ENCODE measurements around the gene GTF2F1.
A peak's percentile ranks its signal among the peaks of the same experiment; 100 is the strongest.
"Not testable (repeated sequence)": the region's sequence is repeated elsewhere in the genome, so short reads cannot be mapped to it uniquely, and the experiment has no call there.

Gene GTF2F1

DNA sequence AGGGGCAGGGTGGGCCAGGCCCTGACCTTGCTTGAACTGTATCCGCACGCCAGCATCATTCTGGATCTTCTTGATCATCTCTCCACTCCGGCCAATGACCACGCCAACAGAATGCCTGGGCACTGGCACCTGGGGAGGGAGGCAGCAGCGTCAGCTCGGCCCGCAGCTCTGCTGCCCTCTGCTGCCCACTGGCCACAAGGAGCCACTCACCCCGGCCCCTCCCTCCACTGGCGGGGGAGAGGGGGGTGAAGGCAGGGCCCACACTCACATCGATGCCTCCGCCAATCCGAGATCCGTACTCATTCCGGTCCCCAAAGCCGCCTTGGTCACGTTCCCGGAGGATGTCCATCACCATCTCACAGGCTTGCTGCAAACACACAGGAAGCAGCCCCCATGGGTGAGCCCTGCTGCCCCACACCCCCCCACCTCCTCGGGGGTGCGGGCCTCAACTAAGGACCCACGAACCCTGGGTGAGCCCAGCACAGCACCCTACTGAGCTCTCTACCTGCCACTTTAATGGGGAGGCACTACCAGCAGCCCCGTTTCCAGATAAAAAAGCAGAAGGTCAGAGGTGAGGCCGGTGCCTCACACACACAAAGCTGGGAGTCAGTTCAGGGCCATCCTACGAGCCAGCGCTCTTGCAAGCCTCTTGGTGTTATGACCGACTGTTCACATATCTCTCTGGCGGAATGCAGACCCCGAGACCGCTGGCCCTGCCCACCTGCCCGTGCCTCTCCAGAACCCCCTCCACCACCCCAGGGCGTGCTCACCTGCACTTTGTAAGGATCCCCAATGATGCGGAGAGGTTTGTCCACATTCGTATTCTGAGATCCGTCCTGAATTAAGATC, 25.0 kb upstream of the GTF2F1 start:
- FAIRE-seq, result no peak

GRCh38 chr19:6416658-6417405, 23.9 kb upstream of the GTF2F1 start:
- FAIRE-seq, result no peak

- FAIRE-seq, result no peak
Measured at GRCh38 chr19:6415591-6416190, 22.7 kb upstream of the GTF2F1 start.

GRCh38 chr19:6414793-6415590, 22.0 kb upstream of the GTF2F1 start:
- no peak for FAIRE-seq

DNA sequence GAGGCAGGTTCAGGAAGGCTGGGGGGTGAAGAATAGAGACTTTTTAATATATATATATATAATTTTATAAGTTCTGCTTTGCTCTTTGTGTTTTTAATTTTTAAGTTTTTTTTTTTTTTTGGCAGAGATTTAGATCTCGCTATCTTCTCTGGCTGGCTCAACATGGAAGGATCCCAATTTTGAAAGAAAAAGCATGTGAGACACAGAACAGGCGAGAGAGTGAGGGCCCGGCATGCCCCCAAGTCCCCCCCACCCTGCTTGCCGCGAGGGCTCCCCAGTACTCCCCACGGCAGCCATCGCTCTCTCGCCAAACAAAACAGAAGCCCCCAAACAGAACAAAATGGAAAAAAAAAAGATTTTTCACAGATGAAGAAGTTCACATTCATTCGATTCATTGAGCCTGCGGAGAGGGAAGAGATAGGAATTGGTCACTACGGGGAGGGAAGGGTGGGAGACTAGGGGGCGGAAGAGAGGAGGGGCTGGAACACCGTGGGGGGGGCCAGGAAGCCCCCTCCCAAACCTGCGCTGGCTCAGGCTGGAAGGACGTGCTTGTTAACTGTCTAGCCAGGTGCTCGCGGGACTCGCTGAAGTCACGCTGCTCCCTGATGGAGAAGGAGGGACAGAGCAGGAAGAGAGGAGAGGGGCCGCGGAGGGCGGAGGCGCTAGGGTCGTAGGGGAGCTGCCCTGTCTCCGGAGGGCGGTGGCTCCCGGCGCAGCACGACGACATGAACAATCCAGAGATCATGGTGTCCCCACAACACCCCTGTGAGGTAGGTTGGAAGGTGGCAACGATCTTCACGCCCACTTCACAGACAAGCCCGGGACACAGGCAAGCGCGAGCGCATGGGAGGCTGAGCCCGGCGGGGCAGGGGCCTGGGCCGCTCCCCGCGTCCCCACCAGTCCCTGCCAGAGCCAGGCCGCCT, 21.0 kb upstream of the GTF2F1 start:
- no peak for FAIRE-seq

GRCh38 chr19:6413291-6413690, 20.3 kb upstream of the GTF2F1 start:
- FAIRE-seq, result no peak

DNA sequence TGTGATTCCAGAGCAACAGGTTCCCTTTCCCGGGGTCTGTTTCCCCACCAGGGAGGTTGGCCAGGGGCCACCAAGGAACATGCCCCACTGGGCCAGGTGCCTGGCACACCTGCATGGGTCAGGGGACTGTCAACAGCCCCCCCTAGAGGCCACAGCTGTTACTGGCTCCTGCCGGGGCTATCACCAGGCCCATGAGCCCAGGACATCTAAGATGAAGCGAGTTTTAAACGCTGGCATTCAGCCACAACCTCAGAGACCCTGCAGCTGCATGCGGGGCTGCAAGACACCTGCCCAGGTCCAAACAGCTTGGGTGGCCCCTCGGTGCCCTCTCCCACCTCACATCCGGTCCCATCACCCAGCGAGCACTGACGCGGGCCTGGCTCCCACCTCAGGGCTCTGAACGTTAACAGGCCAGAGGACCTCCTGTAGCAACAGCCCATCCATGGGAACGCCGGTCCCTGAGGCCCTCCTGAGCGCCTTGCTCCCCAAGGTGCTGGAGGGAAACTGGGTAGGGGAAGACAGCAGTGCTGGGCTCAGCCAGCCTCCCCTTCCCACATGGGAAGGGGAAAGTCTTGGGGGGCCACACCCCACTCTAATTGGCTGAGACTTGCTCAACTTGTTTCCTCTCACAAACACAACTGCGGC, 19.6 kb upstream of the GTF2F1 start:
- FAIRE-seq, result no peak

- no peak for FAIRE-seq
Measured at GRCh38 chr19:6412061-6412446, 19.1 kb upstream of the GTF2F1 start.

GRCh38 chr19:6409346-6409745, 16.4 kb upstream of the GTF2F1 start:
- no peak for FAIRE-seq

DNA sequence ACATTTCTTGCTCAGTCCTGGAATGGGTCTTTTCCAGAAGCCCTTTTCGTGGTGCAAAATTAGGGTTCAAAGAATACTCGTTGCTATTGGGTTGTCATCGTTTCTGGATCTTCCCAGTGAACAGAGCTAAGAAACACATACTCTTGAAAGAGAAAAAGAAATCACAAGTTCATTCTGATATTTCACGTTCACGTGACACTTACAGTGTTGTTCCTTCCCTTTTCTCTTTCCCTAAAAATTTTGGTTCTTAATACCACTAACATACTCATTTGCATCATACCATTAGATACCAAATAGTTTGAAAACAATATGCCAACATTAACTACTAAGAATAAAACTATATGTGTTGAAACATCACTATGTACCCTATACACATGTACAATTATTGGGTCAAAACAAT, 13.4 kb upstream of the GTF2F1 start:
- FAIRE-seq, result peak; percentile 40

GRCh38 chr19:6402837-6403608, 10.1 kb upstream of the GTF2F1 start:
- FAIRE-seq, result no peak

- FAIRE-seq, result no peak
Measured at GRCh38 chr19:6402058-6402457, 9.1 kb upstream of the GTF2F1 start.

DNA sequence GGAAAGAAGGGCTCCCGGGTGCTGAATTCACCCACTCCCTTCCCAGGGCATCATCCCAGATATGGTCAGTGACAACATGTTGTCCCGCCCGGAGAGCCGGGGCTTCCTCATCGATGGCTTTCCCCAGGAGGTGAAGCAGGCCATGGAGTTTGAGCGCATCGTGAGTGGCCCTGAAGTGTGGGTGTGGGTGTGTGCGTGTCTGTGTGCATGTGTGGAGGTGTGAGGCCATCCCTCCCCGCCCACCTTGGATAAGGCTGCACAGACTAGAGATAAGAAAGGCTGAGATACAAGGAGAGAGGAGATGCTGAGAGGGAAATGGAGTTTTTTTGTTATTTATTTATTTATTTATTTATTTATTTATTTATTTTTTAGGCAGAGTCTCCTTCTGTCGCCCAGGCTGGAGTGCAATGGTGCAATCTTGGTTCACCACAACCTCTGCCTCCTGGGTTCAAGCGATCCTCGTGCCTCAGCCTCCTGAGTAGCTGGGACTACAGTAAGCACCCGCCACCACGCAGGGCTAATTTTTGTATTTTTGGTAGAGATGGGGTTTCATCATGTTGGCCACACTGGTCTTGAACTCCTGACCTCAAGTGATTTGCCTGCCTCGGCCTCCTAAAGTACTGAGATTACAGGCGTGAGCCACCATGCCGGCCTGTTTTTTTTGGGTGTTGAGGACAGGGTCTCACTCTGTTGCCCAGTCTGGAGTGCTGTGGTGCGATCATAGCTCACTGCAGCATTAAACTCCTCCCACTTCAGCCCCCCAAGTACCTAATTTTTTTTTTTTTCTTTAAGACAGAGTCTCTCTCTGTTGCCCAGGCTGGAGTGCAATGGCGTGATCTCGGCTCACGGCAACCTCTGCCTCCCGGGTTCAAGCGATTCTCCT, 7.3 kb upstream of the GTF2F1 start:
- not testable (repeated sequence) for FAIRE-seq

- FAIRE-seq, result no peak
Measured at GRCh38 chr19:6396305-6396704, 3.3 kb upstream of the GTF2F1 start.

DNA sequence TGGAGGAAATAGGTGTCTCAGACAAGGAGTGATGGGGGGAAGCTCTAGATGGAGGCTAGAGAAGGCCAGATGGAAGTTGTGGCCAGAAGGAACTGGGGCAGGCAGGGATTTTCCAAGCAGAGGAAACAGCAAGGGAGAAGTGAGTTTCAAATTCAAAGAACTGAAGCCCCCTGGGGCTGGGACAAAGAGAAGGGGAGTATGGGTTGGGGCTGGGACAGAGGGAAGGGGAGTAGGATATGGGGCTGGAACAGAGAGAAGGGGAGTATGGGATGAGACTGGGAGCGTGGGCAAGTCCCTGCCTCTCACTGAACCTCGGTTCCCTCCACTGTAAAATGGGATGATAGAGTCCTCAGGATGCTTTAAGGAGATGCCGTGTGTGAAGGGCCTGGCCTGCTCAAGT, 1.9 kb upstream of the GTF2F1 start:
- no peak for FAIRE-seq

DNA sequence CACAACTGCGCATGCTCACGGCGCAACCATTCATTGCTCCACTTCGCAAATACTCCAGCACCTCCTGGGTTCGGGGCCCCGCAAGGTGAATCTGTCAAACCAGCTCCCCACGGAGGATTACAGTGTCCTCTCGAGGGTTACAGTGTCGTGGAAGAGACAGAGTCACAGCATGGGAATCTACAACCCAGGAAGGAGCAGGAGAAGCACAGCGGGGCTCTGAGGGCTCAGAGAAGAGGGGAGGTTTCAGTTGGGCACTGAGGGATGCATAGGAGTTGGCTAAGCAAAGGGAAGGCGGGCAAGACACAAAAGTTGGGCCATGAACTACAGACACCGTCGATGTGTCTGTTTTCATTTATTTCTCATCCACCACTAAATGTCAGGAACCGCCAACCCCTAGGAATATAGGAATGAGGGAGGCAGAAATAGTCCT, 1.0 kb upstream of the GTF2F1 start:
- no peak for FAIRE-seq

GRCh38 chr19:6392221-6393073, 517 bp downstream of the GTF2F1 start:
- FAIRE-seq, result no peak

GRCh38 chr19:6387372-6387771, 5.6 kb downstream of the GTF2F1 start:
- no peak for FAIRE-seq
